ENCODE data around the gene PTPRG. TPM values are rescaled to one million over a fixed set of nuclear protein-coding genes. Genes with fewer than 3 reads are reported as not detected.

Gene PTPRG
- total RNA-seq, 4 donors from 2014 or later, result 33.5 to 56.6 (median 46.9) TPM

DNA sequence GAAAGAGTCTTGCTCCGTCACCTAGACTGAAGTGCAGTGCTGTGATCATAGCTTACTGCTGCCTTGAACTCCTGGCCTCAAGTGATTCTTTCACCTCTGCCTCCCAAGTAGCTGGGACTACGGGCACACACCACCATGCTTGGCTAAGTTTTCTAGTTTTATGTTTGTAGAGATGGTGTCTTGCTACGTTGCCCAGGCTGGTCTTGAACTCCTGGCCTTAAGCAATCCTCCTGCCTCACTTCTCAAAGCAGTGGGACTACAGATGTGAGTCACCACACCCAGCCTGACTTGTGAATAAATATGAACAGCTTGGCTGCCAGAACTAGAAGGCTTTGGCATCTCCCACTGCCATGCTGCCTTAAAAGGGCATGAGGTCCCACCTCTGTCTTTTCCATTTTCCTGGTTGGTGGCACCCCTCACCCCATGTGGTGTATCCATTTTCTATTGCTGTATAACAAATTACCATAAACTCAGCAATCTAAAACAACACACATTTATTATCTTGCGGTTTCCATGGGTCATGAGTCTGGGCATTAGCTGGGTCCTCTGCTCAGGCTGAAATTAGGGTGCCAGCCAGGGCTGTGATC is 44.3 kb downstream of the PTPRG start:
- Histone ChIP-seq H3K9me3 (no peaks in the 10 kb centered on the region), H3K36me3 (peaks cover 0 to 6% (median 0%) of the 10 kb centered on the region in 3 donors), H3K27me3 (no peaks in the 10 kb centered on the region), H3K4me1 (no peaks in the 10 kb centered on the region), H3K27ac (no peak overlapping the region), H3K4me3 (no peak overlapping the region)
- TF ChIP-seq POLR2A (IDR thresholded peaks at IDR 0.05) (no peak), CTCF (IDR thresholded peaks at IDR 0.05) (no peak)
- DNase-seq, result no peak

GRCh38 chr3:61606196-61606595 is 44.8 kb downstream of the PTPRG start:
- H3K27me3 ChIP-seq, result no peaks in the 10 kb centered on the region
- no peak for DNase-seq
- no peak overlapping the region for H3K4me3 ChIP-seq
- H3K9me3 ChIP-seq, result no peaks in the 10 kb centered on the region
- peaks cover 0 to 6% (median 0%) of the 10 kb centered on the region in 3 donors for H3K36me3 ChIP-seq
- H3K4me1 ChIP-seq, result no peaks in the 10 kb centered on the region
- H3K27ac ChIP-seq, result no peak overlapping the region
- TF ChIP-seq CTCF (IDR thresholded peaks at IDR 0.05), result no peak
- no peak for TF ChIP-seq POLR2A (IDR thresholded peaks at IDR 0.05)

- H3K27ac ChIP-seq, result no peak overlapping the region
- no peaks in the 10 kb centered on the region for H3K4me1 ChIP-seq
- H3K4me3 ChIP-seq, result no peak overlapping the region
- TF ChIP-seq POLR2A (IDR thresholded peaks at IDR 0.05) (no peak), CTCF (IDR thresholded peaks at IDR 0.05) (no peak)
- H3K9me3 ChIP-seq, result no peaks in the 10 kb centered on the region
- peaks cover 0 to 6% (median 0%) of the 10 kb centered on the region in 3 donors for H3K36me3 ChIP-seq
- DNase-seq, result no peak
- no peaks in the 10 kb centered on the region for H3K27me3 ChIP-seq
Observed at GRCh38 chr3:61608072-61608471, 46.7 kb downstream of the PTPRG start.

DNA sequence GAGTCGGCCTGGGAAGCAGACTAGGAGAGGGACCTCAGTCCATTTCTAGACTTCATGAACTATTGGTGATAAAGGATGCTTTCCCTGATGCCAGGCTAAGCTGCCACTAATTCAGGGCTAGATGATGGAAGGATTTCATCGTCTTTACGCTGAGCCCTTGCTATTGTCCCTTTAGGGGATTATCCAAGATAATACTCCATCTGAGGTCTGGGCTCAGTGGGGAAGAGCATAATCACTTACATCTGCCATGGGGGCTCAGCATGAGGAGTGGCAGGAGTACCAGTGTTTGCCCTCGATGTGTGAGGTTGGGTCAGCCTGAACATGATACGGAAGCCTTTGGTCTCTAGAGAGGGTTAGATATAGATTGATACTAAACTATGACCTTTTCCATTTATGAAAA is 47.3 kb downstream of the PTPRG start:
- H3K27ac ChIP-seq, result no peak overlapping the region
- H3K4me1 ChIP-seq, result no peaks in the 10 kb centered on the region
- no peak for DNase-seq
- TF ChIP-seq CTCF (IDR thresholded peaks at IDR 0.05) (no peak), POLR2A (IDR thresholded peaks at IDR 0.05) (no peak)
- H3K36me3 ChIP-seq, result peaks cover 0 to 6% (median 0%) of the 10 kb centered on the region in 3 donors
- no peak overlapping the region for H3K4me3 ChIP-seq
- H3K9me3 ChIP-seq, result no peaks in the 10 kb centered on the region
- H3K27me3 ChIP-seq, result no peaks in the 10 kb centered on the region

GRCh38 chr3:61610316-61610715 is 48.9 kb downstream of the PTPRG start:
- H3K36me3 ChIP-seq, result peaks cover 0 to 6% (median 0%) of the 10 kb centered on the region in 3 donors
- no peak overlapping the region for H3K27ac ChIP-seq
- TF ChIP-seq CTCF (IDR thresholded peaks at IDR 0.05), result no peak
- TF ChIP-seq POLR2A (IDR thresholded peaks at IDR 0.05), result no peak
- H3K9me3 ChIP-seq, result no peaks in the 10 kb centered on the region
- H3K4me1 ChIP-seq, result no peaks in the 10 kb centered on the region
- H3K4me3 ChIP-seq, result no peak overlapping the region
- H3K27me3 ChIP-seq, result no peaks in the 10 kb centered on the region
- no peak for DNase-seq
